ENCODE measurements around the gene TMEM169.

DNA sequence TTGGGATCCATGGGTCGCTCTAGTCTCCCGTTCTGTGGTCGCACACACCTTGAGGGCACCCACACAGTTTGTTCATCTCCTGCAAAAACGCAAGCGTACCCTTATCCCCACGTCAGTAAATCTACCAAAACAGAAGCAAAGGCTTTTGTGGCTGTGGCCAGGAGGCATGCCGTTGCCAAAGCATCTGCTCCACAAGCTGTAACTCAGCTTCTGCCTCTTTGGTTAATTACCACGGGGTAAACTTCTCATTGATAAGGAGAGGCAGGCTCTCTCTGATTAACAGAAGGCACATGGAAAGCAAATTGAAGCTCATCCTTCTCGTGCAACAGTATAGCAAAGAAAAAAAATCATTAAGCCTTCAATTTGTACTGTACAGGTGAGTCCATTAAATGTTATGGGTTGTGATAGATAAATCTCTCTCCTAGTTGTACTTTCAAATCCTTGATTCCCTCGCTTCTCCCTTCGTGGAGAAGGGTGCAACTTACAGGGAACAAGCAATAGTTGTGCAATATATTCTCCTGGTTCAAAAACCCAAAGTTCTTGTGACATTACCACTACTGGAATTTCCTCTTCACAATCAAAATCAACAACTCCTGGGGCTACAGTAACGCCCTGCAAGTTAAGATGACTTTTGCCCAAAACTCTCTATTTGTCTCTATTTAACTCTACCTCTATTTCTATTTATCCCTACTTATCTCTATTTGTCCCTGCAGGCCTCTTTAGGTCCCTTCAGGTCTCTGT is 10.4 kb upstream of the TMEM169 start:
- no peak for TF ChIP-seq LARP7 (IDR thresholded peaks at IDR 0.05)
- TF ChIP-seq EED (IDR thresholded peaks at IDR 0.05; ENCODE audit: low read depth): no peak
- TF ChIP-seq SRF (IDR thresholded peaks at IDR 0.05; ENCODE audit: low read depth in 2 of 2, low read length in 2 of 2): no peak
- no peak for TF ChIP-seq FOXK2 (IDR thresholded peaks at IDR 0.05)
- TF ChIP-seq MEF2A (IDR thresholded peaks at IDR 0.05; ENCODE audit: insufficient read depth, low read depth, low read length): no peak
- TF ChIP-seq, protein P1, sequence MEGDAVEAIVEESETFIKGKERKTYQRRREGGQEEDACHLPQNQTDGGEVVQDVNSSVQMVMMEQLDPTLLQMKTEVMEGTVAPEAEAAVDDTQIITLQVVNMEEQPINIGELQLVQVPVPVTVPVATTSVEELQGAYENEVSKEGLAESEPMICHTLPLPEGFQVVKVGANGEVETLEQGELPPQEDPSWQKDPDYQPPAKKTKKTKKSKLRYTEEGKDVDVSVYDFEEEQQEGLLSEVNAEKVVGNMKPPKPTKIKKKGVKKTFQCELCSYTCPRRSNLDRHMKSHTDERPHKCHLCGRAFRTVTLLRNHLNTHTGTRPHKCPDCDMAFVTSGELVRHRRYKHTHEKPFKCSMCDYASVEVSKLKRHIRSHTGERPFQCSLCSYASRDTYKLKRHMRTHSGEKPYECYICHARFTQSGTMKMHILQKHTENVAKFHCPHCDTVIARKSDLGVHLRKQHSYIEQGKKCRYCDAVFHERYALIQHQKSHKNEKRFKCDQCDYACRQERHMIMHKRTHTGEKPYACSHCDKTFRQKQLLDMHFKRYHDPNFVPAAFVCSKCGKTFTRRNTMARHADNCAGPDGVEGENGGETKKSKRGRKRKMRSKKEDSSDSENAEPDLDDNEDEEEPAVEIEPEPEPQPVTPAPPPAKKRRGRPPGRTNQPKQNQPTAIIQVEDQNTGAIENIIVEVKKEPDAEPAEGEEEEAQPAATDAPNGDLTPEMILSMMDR (IDR thresholded peaks at IDR 0.05 in 2 of 3, conservative IDR thresholded peaks at IDR 0.05 in 1 of 3; ENCODE audit: control insufficient read depth in 2 of 3, extremely low read depth in 1 of 3, insufficient read depth in 1 of 3, low read depth in 3 of 3, low read length in 3 of 3): no peak
- TF ChIP-seq SPI1 (IDR thresholded peaks at IDR 0.05; ENCODE audit: borderline replicate concordance, insufficient read depth, low read depth, low read length): no peak
- TF ChIP-seq, protein P2, sequence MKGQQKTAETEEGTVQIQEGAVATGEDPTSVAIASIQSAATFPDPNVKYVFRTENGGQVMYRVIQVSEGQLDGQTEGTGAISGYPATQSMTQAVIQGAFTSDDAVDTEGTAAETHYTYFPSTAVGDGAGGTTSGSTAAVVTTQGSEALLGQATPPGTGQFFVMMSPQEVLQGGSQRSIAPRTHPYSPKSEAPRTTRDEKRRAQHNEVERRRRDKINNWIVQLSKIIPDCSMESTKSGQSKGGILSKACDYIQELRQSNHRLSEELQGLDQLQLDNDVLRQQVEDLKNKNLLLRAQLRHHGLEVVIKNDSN (IDR thresholded peaks at IDR 0.05; ENCODE audit: borderline replicate concordance, extremely low read length, insufficient read depth, low read depth, low read length): no peak
